Occipital lobe (tissue), 2 donors: ENCODE measurements around the gene LZTR1. TPM values are rescaled to one million over a fixed set of nuclear protein-coding genes. Genes with fewer than 3 reads are reported as not detected.

Source experiments
- DNase-seq: peaks from one replicate; lab custom pipeline; 2025; lab: John Stamatoyannopoulos, UW
- total RNA-seq: library from RNA; depleted of rRNA; stranded (reverse); fragments of >200 nt; gene quantifications from one replicate; pipeline ENCODE4 v1.2.3, GENCODE V29; 2014

Gene LZTR1
- total RNA-seq, 1 donor from 2014 or later, result 49.3 TPM

DNA sequence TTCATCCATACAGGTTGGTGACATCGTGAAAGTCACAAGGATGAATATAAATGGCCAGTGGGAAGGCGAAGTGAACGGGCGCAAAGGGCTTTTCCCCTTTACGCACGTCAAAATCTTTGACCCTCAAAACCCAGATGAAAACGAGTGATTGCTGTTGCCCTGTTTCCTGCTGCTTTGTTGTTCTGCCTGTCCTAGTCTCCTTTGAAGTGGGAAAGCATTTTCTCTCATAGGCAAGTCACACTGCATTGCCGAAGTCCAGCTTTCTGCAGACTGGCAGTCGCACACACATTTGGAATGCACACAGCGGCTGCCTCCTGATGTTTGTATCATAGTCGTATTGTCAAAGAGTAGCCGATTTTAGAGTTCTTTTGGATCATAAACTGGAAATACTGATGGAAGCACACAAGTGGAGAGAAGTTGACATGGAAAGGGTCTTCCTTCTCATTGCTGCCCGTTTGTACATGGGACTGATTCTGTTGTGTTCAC lies 32.4 kb upstream of the LZTR1 start:
- DNase-seq, result no peak

GRCh38 chr22:20951151-20951931 lies 30.8 kb upstream of the LZTR1 start:
- no peak for DNase-seq

DNA sequence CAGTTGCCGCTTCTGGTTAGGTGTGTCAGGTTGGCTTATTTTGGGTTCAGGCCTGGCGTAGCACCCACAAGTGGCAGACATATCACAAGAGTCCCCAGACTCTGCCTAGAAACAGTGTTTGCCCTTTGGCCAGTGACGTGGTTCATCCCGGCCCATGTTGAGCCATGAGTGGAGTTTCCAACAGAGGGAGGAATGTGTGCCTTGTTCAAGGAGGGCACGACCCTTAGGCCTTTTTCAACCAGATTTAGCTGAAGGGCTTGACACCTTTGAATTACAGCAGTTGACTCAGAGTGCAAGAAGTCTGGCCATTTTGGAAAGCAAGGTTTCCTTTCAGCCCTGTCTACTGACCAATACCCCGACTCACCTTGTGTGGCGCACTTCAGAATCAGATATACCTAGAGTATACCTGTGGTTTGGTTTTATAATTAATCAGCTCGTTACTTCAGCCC lies 30.1 kb upstream of the LZTR1 start:
- DNase-seq, result no peak

DNA sequence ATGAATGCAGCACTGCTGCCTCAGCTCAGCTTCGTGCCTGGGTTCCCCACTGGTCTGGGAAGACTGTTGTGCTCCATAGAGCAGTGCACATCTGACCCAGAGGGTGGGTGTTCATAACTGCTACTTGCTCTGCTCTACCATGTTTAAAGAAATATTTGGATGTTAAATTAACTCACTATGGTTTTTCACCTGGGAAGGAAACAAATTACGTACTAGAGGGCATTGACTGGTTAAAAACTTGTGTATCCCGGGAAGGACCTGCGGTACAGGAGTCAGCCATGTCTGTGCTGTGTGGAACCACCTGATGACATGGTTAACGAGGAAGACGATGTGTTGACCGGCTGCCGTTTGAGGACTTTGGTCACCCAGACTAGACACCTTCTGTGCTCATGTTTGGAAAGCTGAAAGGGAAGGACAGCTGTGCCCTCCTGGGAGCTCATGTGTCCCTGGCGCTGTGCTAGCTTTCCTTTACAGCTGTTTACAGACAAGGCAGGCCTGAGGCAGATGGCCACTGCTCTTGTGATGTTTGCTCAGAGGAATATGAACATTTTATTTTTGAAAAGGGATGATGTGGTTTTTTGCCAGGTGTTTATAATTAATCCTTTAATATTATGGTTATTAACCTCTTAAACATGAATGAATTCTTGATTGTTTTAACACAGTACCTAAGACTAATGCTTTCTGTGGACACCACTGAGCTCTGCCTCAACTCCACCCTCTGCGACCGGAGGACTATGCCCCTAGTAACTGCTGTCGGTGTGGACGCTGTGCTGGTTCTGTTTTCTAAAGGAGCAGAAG lies 29.4 kb upstream of the LZTR1 start:
- no peak for DNase-seq

GRCh38 chr22:20953342-20953608 lies 28.8 kb upstream of the LZTR1 start:
- no peak for DNase-seq

DNA sequence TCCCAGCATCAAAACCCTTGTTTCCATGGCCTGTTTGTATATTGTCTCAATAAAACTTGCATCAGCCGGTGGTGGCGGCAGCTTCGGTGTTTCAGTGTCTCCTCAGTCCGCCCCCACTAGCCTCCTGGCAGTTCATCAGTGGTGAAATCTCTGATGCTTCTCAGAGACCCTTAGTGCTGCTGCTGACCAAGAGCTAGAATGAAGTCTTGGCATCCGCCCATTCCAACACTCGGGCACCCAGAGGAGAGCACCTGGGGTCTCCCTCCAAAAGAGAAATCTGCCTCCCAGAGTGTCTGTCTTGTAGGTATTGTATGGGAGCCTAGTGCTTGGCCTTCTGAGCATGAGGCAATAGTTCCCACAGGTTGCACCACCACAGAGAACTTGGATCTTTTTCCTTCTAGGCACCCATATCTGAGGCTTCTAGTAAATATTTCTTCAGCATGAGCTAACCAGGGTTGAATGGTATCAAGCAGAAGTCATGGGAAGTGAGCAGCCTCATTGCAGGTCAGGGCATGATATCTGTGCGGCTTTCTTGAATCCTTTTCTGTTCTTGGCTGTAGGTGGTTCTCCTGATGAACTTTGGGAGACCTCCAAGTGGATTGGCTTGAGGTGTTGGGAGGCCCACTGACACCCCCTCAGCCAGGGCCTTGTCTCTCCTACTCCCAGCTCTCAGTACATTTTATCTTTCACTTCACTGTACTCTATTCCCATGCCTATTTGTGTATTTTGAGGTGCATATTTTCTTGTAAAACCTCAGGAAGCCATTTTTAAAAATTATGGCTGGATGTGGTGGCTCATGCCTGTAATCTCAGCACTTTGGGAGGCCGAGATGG lies 28.2 kb upstream of the LZTR1 start:
- DNase-seq, result no peak

- no peak for DNase-seq
Observed at GRCh38 chr22:20955548-20955947, 26.5 kb upstream of the LZTR1 start.

DNA sequence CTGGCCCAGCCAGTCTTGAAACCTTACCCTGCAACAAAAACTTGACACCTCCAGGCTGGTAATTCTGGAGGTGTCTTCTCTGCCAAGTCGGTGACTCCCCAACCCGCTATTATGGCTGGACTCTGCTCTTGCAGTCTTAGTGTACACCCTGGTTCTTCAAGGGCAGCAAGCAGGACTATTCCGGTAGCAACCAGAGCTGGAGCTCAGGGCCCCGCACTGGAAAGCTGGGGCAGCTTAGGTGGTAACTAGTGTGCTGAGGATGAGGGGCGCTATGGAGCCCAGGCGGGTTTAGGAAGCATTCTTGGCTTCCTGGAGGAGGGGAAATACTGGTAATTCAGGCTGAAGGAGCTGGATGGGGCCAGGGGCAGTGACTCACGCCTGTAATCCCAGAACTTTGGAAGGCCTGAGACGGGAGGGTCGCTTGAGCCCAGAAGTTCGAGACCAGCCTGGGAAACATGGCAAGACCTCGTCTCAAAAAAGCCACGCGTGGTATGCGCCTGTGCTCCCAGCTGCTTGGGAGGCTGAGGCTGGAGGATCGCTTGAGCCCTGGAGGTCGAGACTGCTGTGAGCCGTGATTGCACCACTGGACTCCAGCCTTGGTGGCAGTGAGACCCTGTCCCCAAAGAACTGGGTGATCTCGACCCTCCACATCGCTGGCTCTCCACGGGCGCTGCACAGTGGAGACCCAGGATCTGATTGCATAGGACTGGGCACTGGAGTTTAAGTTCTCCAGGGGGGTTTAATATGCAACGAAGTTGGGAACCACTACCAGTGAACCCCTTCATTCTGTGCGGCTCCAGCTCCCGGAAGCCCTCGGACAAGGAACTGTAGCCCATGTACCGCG lies 25.6 kb upstream of the LZTR1 start:
- no peak for DNase-seq

DNA sequence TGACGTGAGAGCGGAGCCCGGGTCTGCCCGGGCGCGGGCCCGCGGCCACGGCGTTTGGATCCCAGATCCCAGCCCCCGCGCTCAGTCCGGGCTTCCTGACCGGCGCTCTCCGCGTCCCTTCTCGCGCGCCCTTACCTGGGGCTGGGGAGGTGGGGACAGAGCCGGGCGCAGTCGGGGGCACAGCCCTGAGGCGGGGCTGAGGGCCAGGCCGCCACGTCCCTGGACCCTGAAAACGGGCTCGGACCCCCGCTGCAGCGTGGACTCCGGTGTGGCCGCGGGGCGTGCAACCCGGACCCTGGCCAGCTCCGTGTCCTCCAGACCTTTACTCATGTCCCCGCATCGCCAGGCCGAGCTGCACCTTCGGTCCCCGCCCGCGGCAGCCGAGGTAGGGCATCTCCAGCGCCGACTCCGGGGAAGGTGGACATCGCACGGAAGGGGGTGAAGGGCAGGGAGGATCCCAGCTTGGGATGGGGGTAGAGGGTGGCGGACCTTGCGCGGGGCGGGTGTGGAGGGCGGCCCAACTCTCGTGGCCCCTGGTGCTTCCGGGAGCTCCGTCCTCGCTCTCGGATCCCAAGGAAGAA lies 24.9 kb upstream of the LZTR1 start:
- DNase-seq, result no peak

DNA sequence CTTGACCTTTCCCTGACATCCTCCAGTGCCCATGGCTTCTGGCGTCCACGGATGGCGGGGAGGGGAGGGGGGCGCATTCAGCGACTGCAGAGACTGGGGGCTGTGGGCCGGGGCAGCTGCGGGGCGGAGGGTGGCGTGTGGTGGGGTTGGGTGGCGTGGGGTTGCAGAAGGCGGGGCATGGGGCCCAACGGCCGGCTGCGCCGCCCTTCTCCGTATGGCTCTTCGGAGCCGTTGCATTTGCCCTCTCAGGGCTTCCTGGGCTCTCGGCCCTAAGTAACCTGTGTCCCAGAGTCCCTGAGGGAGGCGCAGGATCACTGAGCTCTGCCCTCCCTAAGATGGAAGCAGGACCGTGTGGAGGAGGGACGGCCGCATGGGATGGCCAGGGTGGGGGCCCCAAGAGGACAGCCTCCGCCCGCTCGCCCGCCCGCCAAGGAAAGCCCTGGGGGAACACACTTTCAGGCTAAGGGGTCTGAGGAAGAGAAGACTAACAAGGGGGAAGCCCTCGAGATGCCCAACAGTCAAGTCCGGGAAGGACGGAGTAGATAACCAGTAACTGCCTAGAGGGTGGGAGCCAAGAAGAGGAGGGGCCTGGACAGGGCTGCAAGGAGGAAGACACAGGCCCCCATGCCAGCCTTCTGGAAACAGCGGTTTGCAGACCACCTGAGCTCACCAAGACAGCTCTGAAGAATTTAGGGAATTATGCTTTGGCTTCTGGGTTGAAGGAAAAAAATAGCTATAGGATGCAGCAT lies 24.2 kb upstream of the LZTR1 start:
- DNase-seq, result no peak

GRCh38 chr22:20959578-20960461 lies 22.3 kb upstream of the LZTR1 start:
- no peak for DNase-seq

DNA sequence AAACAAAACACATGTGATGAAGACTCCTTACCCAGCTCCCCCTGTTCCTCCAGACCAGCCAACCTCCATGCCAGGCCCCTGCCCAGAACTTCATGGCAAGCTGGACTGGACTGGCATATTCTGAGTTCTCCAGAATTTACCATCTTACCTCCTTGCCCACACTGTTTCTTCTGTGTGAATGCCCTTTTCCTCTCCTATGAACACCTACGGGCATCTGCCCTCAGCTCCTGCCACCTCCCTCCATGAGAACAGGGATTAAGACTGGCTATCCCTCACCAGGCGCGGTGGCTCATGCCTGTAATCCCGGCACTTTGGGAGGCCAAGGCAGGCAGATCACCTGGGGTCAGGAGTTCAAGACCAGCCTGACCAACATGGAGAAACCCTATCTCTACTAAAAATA lies 21.5 kb upstream of the LZTR1 start:
- no peak for DNase-seq

DNA sequence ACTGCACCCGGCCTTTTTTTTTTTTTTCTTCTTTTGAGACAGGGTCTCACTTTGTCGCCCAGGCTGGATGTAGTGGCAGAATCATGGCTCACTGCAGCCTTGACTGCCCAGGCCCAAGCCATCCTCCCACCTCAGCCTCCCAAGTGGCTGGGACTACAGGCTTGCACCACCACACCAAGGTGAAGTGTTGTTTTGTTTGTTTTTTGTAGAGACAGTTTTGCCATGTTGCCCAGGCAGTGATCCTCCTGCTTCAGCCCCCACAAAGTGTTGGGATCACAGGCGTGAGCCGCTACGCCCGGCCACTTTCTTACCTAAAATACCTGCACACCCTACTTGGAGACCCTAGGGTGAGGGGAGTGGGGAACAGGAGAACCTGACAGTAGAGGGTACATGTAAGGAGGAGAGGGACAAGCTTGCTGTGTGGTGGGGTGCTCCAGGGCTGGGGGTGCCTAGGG lies 19.6 kb upstream of the LZTR1 start:
- DNase-seq, result no peak

GRCh38 chr22:20963201-20964052 lies 18.7 kb upstream of the LZTR1 start:
- no peak for DNase-seq

- no peak for DNase-seq
Observed at GRCh38 chr22:20964090-20964798, 17.9 kb upstream of the LZTR1 start.

- no peak for DNase-seq
Observed at GRCh38 chr22:20964799-20965103, 17.3 kb upstream of the LZTR1 start.

GRCh38 chr22:20965104-20965887 lies 16.8 kb upstream of the LZTR1 start:
- DNase-seq, result no peak
